ENCODE measurements around the gene FAM89A. TPM values are rescaled to one million over a fixed set of nuclear protein-coding genes. Genes with fewer than 3 reads are reported as not detected.

The FAM89A gene
- total and polyA plus RNA-seq, 3 donors from 2014 or later = 5.6 to 11.3 (median 8.4) TPM

- intact Hi-C loops (cut with DNase I; ENCODE audit: low total_unique reads) = no loop called here
- Histone ChIP-seq H3K4me3 (no peak overlapping the region), H3K27me3 (no peaks in the 10 kb centered on the region), H3K9me3 (no peaks in the 10 kb centered on the region), H3K4me1 (no peaks in the 10 kb centered on the region), H3K27ac (no peak overlapping the region), H3K36me3 (ENCODE audit: low read depth, missing control alignments) (no peaks in the 10 kb centered on the region)
- DNase-seq = no peak
- TF ChIP-seq CTCF (IDR thresholded peaks at IDR 0.05) = no peak
- TF ChIP-seq POLR2A (IDR thresholded peaks at IDR 0.05) = no peak
Measured at GRCh38 chr1:231001892-231002291, 38.2 kb downstream of the FAM89A start.

GRCh38 chr1:231000639-231001038 is 39.4 kb downstream of the FAM89A start:
- Histone ChIP-seq H3K4me3 (no peak overlapping the region), H3K36me3 (ENCODE audit: low read depth, missing control alignments) (no peaks in the 10 kb centered on the region), H3K27ac (no peak overlapping the region), H3K27me3 (no peaks in the 10 kb centered on the region), H3K4me1 (no peaks in the 10 kb centered on the region), H3K9me3 (no peaks in the 10 kb centered on the region)
- intact Hi-C loops (cut with DNase I; ENCODE audit: low total_unique reads) = no loop called here
- no peak for DNase-seq
- no peak for TF ChIP-seq POLR2A (IDR thresholded peaks at IDR 0.05)
- no peak for TF ChIP-seq CTCF (IDR thresholded peaks at IDR 0.05)
- 89 to 100% methylated on average over 1 of the region's 1 CpG for WGBS, 2 donors

- WGBS, 2 donors = 93 to 95% methylated on average over 4 of the region's 4 CpGs
- no peaks in the 10 kb centered on the region for H3K9me3 ChIP-seq
- H3K4me1 ChIP-seq = no peaks in the 10 kb centered on the region
- H3K36me3 ChIP-seq (ENCODE audit: low read depth, missing control alignments) = no peaks in the 10 kb centered on the region
- no peaks in the 10 kb centered on the region for H3K27me3 ChIP-seq
- H3K4me3 ChIP-seq = no peak overlapping the region
- H3K27ac ChIP-seq = no peak overlapping the region
- no peak for TF ChIP-seq POLR2A (IDR thresholded peaks at IDR 0.05)
- TF ChIP-seq CTCF (IDR thresholded peaks at IDR 0.05) = no peak
- no peak for DNase-seq
- intact Hi-C loops (cut with DNase I; ENCODE audit: low total_unique reads) = no loop called here
Measured at GRCh38 chr1:231000201-231000600, 39.9 kb downstream of the FAM89A start.

- intact Hi-C loops (cut with DNase I; ENCODE audit: low total_unique reads) = no loop called here
- H3K27me3 ChIP-seq = no peaks in the 10 kb centered on the region
- no peak for TF ChIP-seq POLR2A (IDR thresholded peaks at IDR 0.05)
- TF ChIP-seq CTCF (IDR thresholded peaks at IDR 0.05) = no peak
- H3K4me3 ChIP-seq = no peak overlapping the region
- no peak for DNase-seq
- no peaks in the 10 kb centered on the region for H3K9me3 ChIP-seq
- no peaks in the 10 kb centered on the region for H3K4me1 ChIP-seq
- no peak overlapping the region for H3K27ac ChIP-seq
- no peaks in the 10 kb centered on the region for H3K36me3 ChIP-seq (ENCODE audit: low read depth, missing control alignments)
- 88 to 97% methylated on average over 1 of the region's 1 CpG for WGBS, 2 donors
Measured at GRCh38 chr1:230994860-230995259, 45.2 kb downstream of the FAM89A start.

- TF ChIP-seq POLR2A (IDR thresholded peaks at IDR 0.05) (no peak), CTCF (IDR thresholded peaks at IDR 0.05) (no peak)
- Histone ChIP-seq H3K4me3 (no peak overlapping the region), H3K27me3 (no peaks in the 10 kb centered on the region), H3K36me3 (ENCODE audit: low read depth, missing control alignments) (no peaks in the 10 kb centered on the region), H3K4me1 (no peaks in the 10 kb centered on the region), H3K9me3 (no peaks in the 10 kb centered on the region), H3K27ac (no peak overlapping the region)
- WGBS, 2 donors = 80 to 82% methylated on average over 7 of the region's 7 CpGs
- intact Hi-C loops (cut with DNase I; ENCODE audit: low total_unique reads) = no loop called here
- no peak for DNase-seq
Measured at GRCh38 chr1:230992100-230992774, 47.8 kb downstream of the FAM89A start.
